ENCODE data around the gene FRRS1.

The FRRS1 gene

GRCh38 chr1:99784143-99784542 lies 17.7 kb upstream of the FRRS1 start:
- TF ChIP-seq CTCF (IDR thresholded peaks at IDR 0.05; ENCODE audit: low read depth, low read length, missing control alignments) = no peak
- no peak overlapping the region for H3K4me3 ChIP-seq (ENCODE audit: low read depth, low read length)
- DNase-seq (ENCODE audit: low read depth) = no peak
- in situ Hi-C loops (cut with HindIII; ENCODE audit: low sequenced_read_pairs) = no loop called here

GRCh38 chr1:99782920-99783319 lies 16.5 kb upstream of the FRRS1 start:
- in situ Hi-C loops (cut with HindIII; ENCODE audit: low sequenced_read_pairs) = no loop called here
- DNase-seq (ENCODE audit: low read depth) = no peak
- H3K4me3 ChIP-seq (ENCODE audit: low read depth, low read length) = no peak overlapping the region
- TF ChIP-seq CTCF (IDR thresholded peaks at IDR 0.05; ENCODE audit: low read depth, low read length, missing control alignments) = no peak

GRCh38 chr1:99782397-99782796 lies 16.0 kb upstream of the FRRS1 start:
- no peak for DNase-seq (ENCODE audit: low read depth)
- in situ Hi-C loops (cut with HindIII; ENCODE audit: low sequenced_read_pairs) = no loop called here
- no peak overlapping the region for H3K4me3 ChIP-seq (ENCODE audit: low read depth, low read length)
- no peak for TF ChIP-seq CTCF (IDR thresholded peaks at IDR 0.05; ENCODE audit: low read depth, low read length, missing control alignments)

GRCh38 chr1:99781798-99782197 lies 15.4 kb upstream of the FRRS1 start:
- in situ Hi-C loops (cut with HindIII; ENCODE audit: low sequenced_read_pairs) = no loop called here
- no peak for TF ChIP-seq CTCF (IDR thresholded peaks at IDR 0.05; ENCODE audit: low read depth, low read length, missing control alignments)
- H3K4me3 ChIP-seq (ENCODE audit: low read depth, low read length) = no peak overlapping the region
- no peak for DNase-seq (ENCODE audit: low read depth)

- H3K4me3 ChIP-seq (ENCODE audit: low read depth, low read length) = no peak overlapping the region
- no peak for TF ChIP-seq CTCF (IDR thresholded peaks at IDR 0.05; ENCODE audit: low read depth, low read length, missing control alignments)
- no peak for DNase-seq (ENCODE audit: low read depth)
- in situ Hi-C loops (cut with HindIII; ENCODE audit: low sequenced_read_pairs) = no loop called here
Observed at GRCh38 chr1:99777752-99778151, 11.3 kb upstream of the FRRS1 start.

- in situ Hi-C loops (cut with HindIII; ENCODE audit: low sequenced_read_pairs) = no loop called here
- no peak for DNase-seq (ENCODE audit: low read depth)
- H3K4me3 ChIP-seq (ENCODE audit: low read depth, low read length) = no peak overlapping the region
- TF ChIP-seq CTCF (IDR thresholded peaks at IDR 0.05; ENCODE audit: low read depth, low read length, missing control alignments) = no peak
Observed at GRCh38 chr1:99776120-99776519, 9.7 kb upstream of the FRRS1 start.

- in situ Hi-C loops (cut with HindIII; ENCODE audit: low sequenced_read_pairs) = no loop called here
- no peak for TF ChIP-seq CTCF (IDR thresholded peaks at IDR 0.05; ENCODE audit: low read depth, low read length, missing control alignments)
- H3K4me3 ChIP-seq (ENCODE audit: low read depth, low read length) = no peak overlapping the region
- DNase-seq (ENCODE audit: low read depth) = no peak
Observed at GRCh38 chr1:99772809-99773208, 6.4 kb upstream of the FRRS1 start.

Data from astrocyte of the cerebellum (primary cell).